IMR-90 (cell line): ENCODE data around the gene PSMD9. TPM values are rescaled to one million over a fixed set of nuclear protein-coding genes. Genes with fewer than 3 reads are reported as not detected.

Experiments used
- ATAC-seq: fragments of 200-7000 bp; cut with Tn5 transposase; 2 replicates; pipeline ENCODE4 v1.9.1; 2020; ENCODE audit warnings: low read depth, mild to moderate bottlenecking, moderate library complexity
- BruUV-seq: library from RNA; stranded (reverse); fragments of 400-500 nt; replicated peaks from 2 replicates; lab custom pipeline; 2021; lab: Mats Ljungman, UMichigan
- CTCF ChIA-PET: fragments of 300-600 bp; formaldehyde crosslinking; extraction: SDS; loops from one replicate; lab custom pipeline; 2021; ENCODE audit warnings: antibody characterized with exemption; lab: Yijun Ruan, JAX
- POLR2A ChIA-PET: fragments of 300-600 bp; sonication (Branson Sonifier 250); formaldehyde crosslinking; loops from one replicate; lab custom pipeline; 2022; ENCODE audit warnings: antibody characterized with exemption; ENCODE audit not compliant: unreplicated experiment; lab: Charles Lee
- DNase-seq: peaks from one replicate; pipeline ENCODE4 v3.0.0; 2013
- H2AFZ ChIP-seq: replicated peaks from 2 replicates; pipeline ENCODE3; 2013; ENCODE audit warnings: low read length, mild to moderate bottlenecking; ENCODE audit not compliant: poor library complexity
- H2AK5ac ChIP-seq: 2 replicates; pipeline ENCODE4 v1.6.1; 2013; ENCODE audit warnings: low read depth, low read length, inconsistent platforms
- H2AK9ac ChIP-seq: replicated peaks from 2 replicates; pipeline ENCODE3; 2013; ENCODE audit warnings: mild to moderate bottlenecking, low read depth, low read length, moderate library complexity; ENCODE audit not compliant: poor library complexity
- H2BK120ac ChIP-seq: 2 replicates; pipeline ENCODE4 v1.6.1; 2013; ENCODE audit warnings: low read depth, low read length, inconsistent platforms
- H2BK15ac ChIP-seq: 3 replicates; pipeline ENCODE4 v1.6.1; 2013; ENCODE audit warnings: low read depth, low read length, inconsistent platforms
- H2BK20ac ChIP-seq: 2 replicates; pipeline ENCODE4 v1.6.1; 2013; ENCODE audit warnings: low read depth, mild to moderate bottlenecking, inconsistent platforms, low read length, moderate library complexity
- H2BK5ac ChIP-seq: 2 replicates; pipeline ENCODE4 v1.6.1; 2013; ENCODE audit warnings: mild to moderate bottlenecking, low read depth, low read length, inconsistent platforms; ENCODE audit not compliant: poor library complexity, severe bottlenecking
- H3K14ac ChIP-seq: replicated peaks from 2 replicates; pipeline ENCODE4 v1.6.1; 2013; ENCODE audit warnings: low read depth, low read length, inconsistent platforms
- H3K18ac ChIP-seq: 2 replicates; pipeline ENCODE4 v1.6.1; 2013; ENCODE audit warnings: low read depth, low read length, control low read depth
- H3K23ac ChIP-seq: 2 replicates; pipeline ENCODE4 v1.6.1; 2013; ENCODE audit warnings: low read depth, low read length, inconsistent platforms
- H3K27ac ChIP-seq: 2 replicates; pipeline ENCODE4 v1.5.1; 2013; ENCODE audit warnings: mild to moderate bottlenecking, control low read depth, low read length; ENCODE audit not compliant: insufficient read depth
- H3K27me3 ChIP-seq: 2 replicates; pipeline ENCODE4 v1.6.1; 2013; ENCODE audit warnings: low read length; ENCODE audit not compliant: control insufficient read depth, insufficient read depth
- H3K36me3 ChIP-seq: 2 replicates; pipeline ENCODE4 v1.6.1; 2013; ENCODE audit warnings: low read length, mixed read lengths; ENCODE audit not compliant: control insufficient read depth, insufficient read depth
- H3K4ac ChIP-seq: 2 replicates; pipeline ENCODE4 v1.6.1; 2013; ENCODE audit warnings: low read depth, low read length, inconsistent platforms
- H3K4me1 ChIP-seq: 2 replicates; pipeline ENCODE4 v1.6.1; 2013; ENCODE audit warnings: low read length, mixed read lengths; ENCODE audit not compliant: control insufficient read depth, insufficient read depth
- H3K4me2 ChIP-seq: 2 replicates; pipeline ENCODE4 v1.6.1; 2013; ENCODE audit warnings: low read depth, mild to moderate bottlenecking, control low read depth, low read length, moderate library complexity
- H3K4me3 ChIP-seq: 2 replicates; pipeline ENCODE4 v1.5.1; 2013; ENCODE audit warnings: low read depth, mild to moderate bottlenecking, control low read depth, low read length, moderate library complexity; ENCODE audit not compliant: insufficient read depth
- H3K56ac ChIP-seq: 2 replicates; pipeline ENCODE4 v1.6.1; 2013; ENCODE audit warnings: low read length, inconsistent platforms; ENCODE audit not compliant: insufficient read depth; ENCODE audit errors: extremely low read depth
- H3K79me1 ChIP-seq, 2 experiments: 2 replicates each; pipeline ENCODE4 v1.6.1; 2013; ENCODE audit warnings: low read length in 2 of 2, inconsistent platforms in 1 of 2, low read depth in 1 of 2
- H3K9ac ChIP-seq: 2 replicates; pipeline ENCODE4 v1.6.1; 2013; ENCODE audit warnings: low read depth, low read length, control low read depth
- H3K9me1 ChIP-seq: 2 replicates; pipeline ENCODE4 v1.6.1; 2013; ENCODE audit warnings: low read length, inconsistent platforms; ENCODE audit not compliant: insufficient read depth
- H3K9me3 ChIP-seq: 2 replicates; pipeline ENCODE4 v1.6.1; 2013; ENCODE audit warnings: low read length; ENCODE audit not compliant: control insufficient read depth, insufficient read depth
- H4K20me1 ChIP-seq: 2 replicates; pipeline ENCODE4 v1.6.1; 2013; ENCODE audit warnings: low read length, inconsistent platforms; ENCODE audit not compliant: insufficient read depth
- H4K5ac ChIP-seq: 2 replicates; pipeline ENCODE4 v1.6.1; 2013; ENCODE audit warnings: mild to moderate bottlenecking, low read depth, low read length, control low read depth
- H4K8ac ChIP-seq, 2 experiments: 2 replicates each; pipeline ENCODE4 v1.6.1; 2013; ENCODE audit warnings: low read depth in 2 of 2, low read length in 2 of 2, control low read depth in 1 of 2, inconsistent platforms in 1 of 2
- H4K91ac ChIP-seq: 2 replicates; pipeline ENCODE4 v1.6.1; 2013; ENCODE audit warnings: low read depth, low read length, inconsistent platforms; ENCODE audit not compliant: insufficient read depth
- CEBPB ChIP-seq: IDR thresholded peaks from 2 replicates; pipeline ENCODE4 v1.6.1; 2012; ENCODE audit warnings: low read depth, low read length, improper control_type of control experiment
- MAFK ChIP-seq: IDR thresholded peaks from 2 replicates; pipeline ENCODE4 v1.6.1; 2012; ENCODE audit warnings: low read depth, low read length, improper control_type of control experiment
- MAZ ChIP-seq: IDR thresholded peaks from 2 replicates; pipeline ENCODE4 v1.6.1; 2012; ENCODE audit warnings: low read depth, mild to moderate bottlenecking, low read length, improper control_type of control experiment, moderate library complexity, borderline replicate concordance
- WGBS, 2 experiments: methylation state at CpG; one replicate each; pipeline versions ENCODE4 v1.1.5 to v1.1.7; 2013; ENCODE audit warnings: missing lambda C conversion rate in 2 of 2; ENCODE audit not compliant: insufficient read length in 1 of 2; ENCODE audit errors: extremely low coverage in 2 of 2; 5-methylcytosine and 5-hydroxymethylcytosine counted together
- dilution Hi-C: fragments of 300-500 bp; cut with HindIII; formaldehyde crosslinking; loops from one replicate; pipeline ENCODE4 v1.14.3; 2018; ENCODE audit warnings: low sequenced_read_pairs; ENCODE audit not compliant: unreplicated experiment
- in situ Hi-C: fragments of 300-500 bp; cut with MboI; formaldehyde crosslinking; loops from 3 replicates; pipeline ENCODE4 v1.14.3; 2019; ENCODE audit warnings: low sequenced_read_pairs, inconsistent platforms, mixed read lengths
- intact Hi-C: fragments of 100-400 bp; cut with micrococcal nuclease; formaldehyde crosslinking; loops from 2 replicates; pipeline ENCODE4 v1.10.0; 2022
- polyA plus RNA-seq, 3 experiments: library from polyadenylated mRNA; depleted of rRNA; stranded (reverse); fragments of >200 nt; gene quantifications; 2 replicates each; pipeline ENCODE4 v1.2.3, GENCODE V29; 2012; ENCODE audit warnings: low replicate concordance in 1 of 3
- total RNA-seq: library from RNA; depleted of rRNA; stranded (reverse); fragments of >200 nt; gene quantifications from 2 replicates; pipeline ENCODE4 v1.2.3, GENCODE V29; 2012

The PSMD9 gene
- total and polyA plus RNA-seq, 2 of the 4 experiments (the other 2 are of a cell fraction) = 135 to 142 TPM

GRCh38 chr12:121942145-121942718 lies 53.6 kb downstream of the PSMD9 start:
- peak overlapping the region; percentile 65 for H2AK5ac ChIP-seq
- H3K27ac ChIP-seq = peak overlapping the region; percentile 49
- peak overlapping the region; percentile 52; the same call in 1 of the 2 replicates for H4K91ac ChIP-seq
- H3K9me3 ChIP-seq = no peaks in the 10 kb centered on the region
- peak overlapping the region; percentile 12 to 22; a peak in 1 of 4 replicates for H4K8ac ChIP-seq
- DNase-seq (peak; percentile 86), ATAC-seq (peak; percentile 57; the same call in 1 of the 2 replicates)
- H3K4me2 ChIP-seq = no peak overlapping the region
- ChIA-PET CTCF (no interaction called here), POLR2A (no interaction called here)
- H3K23ac ChIP-seq = no peak overlapping the region
- H4K5ac ChIP-seq = no peak overlapping the region
- dilution Hi-C loops (no loop called here), in situ Hi-C loops (no loop called here), intact Hi-C loops (no loop called here)
- H3K4me1 ChIP-seq = no peaks in the 10 kb centered on the region
- H3K9ac ChIP-seq = no peak overlapping the region
- no peaks in the 10 kb centered on the region for H3K27me3 ChIP-seq
- H2BK20ac ChIP-seq = peak overlapping the region; percentile 70
- no peak overlapping the region for H3K18ac ChIP-seq
- peaks cover 8% of the 10 kb centered on the region for H3K36me3 ChIP-seq
- H3K4ac ChIP-seq = peak overlapping the region; percentile 58
- H3K9me1 ChIP-seq = peaks cover 13% of the 10 kb centered on the region
- peak overlapping the region; percentile 70 for H2BK5ac ChIP-seq
- TF ChIP-seq MAFK = no peak
- no peak for TF ChIP-seq MAZ
- peak; percentile 10; the same call in 1 of the 2 replicates for TF ChIP-seq CEBPB
- 89% methylated on average over 7 of the region's 15 CpGs; no CpG with 5 or more reads in 1 of the 2 experiments for WGBS, 2 experiments
- no peak overlapping the region for H3K56ac ChIP-seq
- H2AFZ ChIP-seq = peak overlapping the region; percentile 51
- H2BK15ac ChIP-seq = no peak overlapping the region
- H3K4me3 ChIP-seq = no peak overlapping the region
- BruUV-seq = no TSS peak
- no peaks in the 10 kb centered on the region; a peak in 2 of 4 replicates for H3K79me1 ChIP-seq
- H4K20me1 ChIP-seq = no peaks in the 10 kb centered on the region
- peak overlapping the region; percentile 71 for H2BK120ac ChIP-seq
- peak overlapping the region; percentile 87 for H2AK9ac ChIP-seq
- peak overlapping the region; percentile 45 for H3K14ac ChIP-seq
